Immature natural killer cell (primary cell): ENCODE measurements around the gene TMEM164. TPM values are rescaled to one million over a fixed set of nuclear protein-coding genes. Genes with fewer than 3 reads are reported as not detected.

ENCODE experiments used
- DNase-seq, 3 donors: peaks; one replicate each; pipeline ENCODE4 v3.0.0; 2022; ENCODE audit warnings: mixed read lengths in 1 of 3
- H3K27ac Mint-ChIP-seq, 6 donors: one replicate each; pipeline ENCODE4 v1.8.0; 2020; ENCODE audit warnings: mixed read lengths in 6 of 6, mild to moderate bottlenecking in 5 of 6, inconsistent platforms in 4 of 6, moderate library complexity in 3 of 6
- H3K27me3 Mint-ChIP-seq, 3 donors: one replicate each; pipeline ENCODE4 v1.8.0; 2020 to 2021; ENCODE audit warnings: low read depth in 3 of 3, mild to moderate bottlenecking in 3 of 3, mixed read lengths in 3 of 3, moderate library complexity in 3 of 3, inconsistent platforms in 1 of 3
- H3K36me3 Mint-ChIP-seq, 3 donors: one replicate each; pipeline ENCODE4 v1.8.0; 2020; ENCODE audit warnings: mixed read lengths in 3 of 3, inconsistent platforms in 2 of 3, mild to moderate bottlenecking in 2 of 3
- H3K4me1 Mint-ChIP-seq, 2 donors: one replicate each; pipeline ENCODE4 v1.8.0; 2020; ENCODE audit warnings: inconsistent platforms in 2 of 2, mild to moderate bottlenecking in 2 of 2, mixed read lengths in 2 of 2, moderate library complexity in 1 of 2
- H3K4me3 Mint-ChIP-seq, 5 donors: one replicate each; pipeline ENCODE4 v1.8.0; 2020; ENCODE audit warnings: mild to moderate bottlenecking in 5 of 5, mixed read lengths in 5 of 5, inconsistent platforms in 3 of 5, moderate library complexity in 3 of 5
- H3K9me3 Mint-ChIP-seq, 6 donors: one replicate each; pipeline ENCODE4 v1.8.0; 2020; ENCODE audit warnings: mild to moderate bottlenecking in 6 of 6, mixed read lengths in 6 of 6, inconsistent platforms in 4 of 6, moderate library complexity in 3 of 6
- polyA plus RNA-seq, 3 donors: library from polyadenylated mRNA; unstranded; fragments of 300-500 nt; fragmentation: Illumina TruSeq; gene quantifications; one replicate each; pipeline ENCODE4 v1.2.3, GENCODE V29; 2021

TMEM164 gene
- polyA plus RNA-seq, 3 donors from 2014 or later: 2.0 to 3.9 (median 2.3) TPM

DNA sequence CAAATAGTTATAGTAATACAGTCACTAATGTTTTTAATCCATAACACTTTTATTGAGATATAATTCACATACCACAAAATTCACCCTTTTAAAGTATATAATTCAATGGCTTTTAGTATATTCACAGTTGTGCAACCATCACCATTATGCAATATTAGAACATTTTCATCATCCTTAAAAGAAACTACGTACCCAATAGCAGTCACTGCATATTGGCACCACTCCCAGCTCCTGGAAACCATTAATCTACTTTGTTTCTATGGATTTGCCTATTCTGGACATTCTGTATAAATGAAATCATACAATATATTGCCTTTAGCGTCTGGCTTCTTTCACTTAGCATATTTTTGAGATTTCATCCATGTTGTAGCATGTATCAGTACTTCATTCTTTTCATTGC lies 215.7 kb downstream of the TMEM164 start:
- Mint-ChIP-seq H3K4me3 (no peak overlapping the region), H3K4me1 (peaks cover 16 to 25% of the 10 kb centered on the region in 2 donors), H3K36me3 (no peaks in the 10 kb centered on the region), H3K27ac (no peak overlapping the region), H3K9me3 (no peaks in the 10 kb centered on the region), H3K27me3 (peaks cover 0 to 2% (median 0%) of the 10 kb centered on the region in 3 donors)
- no peak for DNase-seq

DNA sequence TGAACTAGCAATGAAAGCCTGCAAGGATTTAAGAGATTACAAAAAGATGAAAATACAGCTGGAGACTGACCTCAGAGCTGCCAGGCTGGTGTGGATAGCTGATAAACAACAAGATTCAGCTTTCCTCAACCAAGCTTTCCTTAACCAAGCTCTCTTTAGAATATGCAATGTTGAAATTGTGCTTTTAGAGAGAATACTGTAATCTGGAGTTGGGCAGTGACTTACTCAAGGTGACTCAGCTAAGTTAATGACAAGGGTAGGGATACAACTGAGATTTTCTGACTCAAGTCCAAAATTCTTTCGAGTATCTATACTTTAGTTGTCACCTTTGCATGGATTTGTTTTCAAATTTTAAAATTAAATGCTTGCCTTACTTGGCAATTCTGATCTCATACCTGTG lies 217.0 kb downstream of the TMEM164 start:
- H3K4me3 Mint-ChIP-seq: no peak overlapping the region
- peaks cover 16 to 27% of the 10 kb centered on the region in 2 donors for H3K4me1 Mint-ChIP-seq
- peaks cover 0 to 2% (median 0%) of the 10 kb centered on the region in 3 donors for H3K27me3 Mint-ChIP-seq
- no peaks in the 10 kb centered on the region for H3K9me3 Mint-ChIP-seq
- H3K36me3 Mint-ChIP-seq: no peaks in the 10 kb centered on the region
- DNase-seq: no peak
- no peak overlapping the region for H3K27ac Mint-ChIP-seq

DNA sequence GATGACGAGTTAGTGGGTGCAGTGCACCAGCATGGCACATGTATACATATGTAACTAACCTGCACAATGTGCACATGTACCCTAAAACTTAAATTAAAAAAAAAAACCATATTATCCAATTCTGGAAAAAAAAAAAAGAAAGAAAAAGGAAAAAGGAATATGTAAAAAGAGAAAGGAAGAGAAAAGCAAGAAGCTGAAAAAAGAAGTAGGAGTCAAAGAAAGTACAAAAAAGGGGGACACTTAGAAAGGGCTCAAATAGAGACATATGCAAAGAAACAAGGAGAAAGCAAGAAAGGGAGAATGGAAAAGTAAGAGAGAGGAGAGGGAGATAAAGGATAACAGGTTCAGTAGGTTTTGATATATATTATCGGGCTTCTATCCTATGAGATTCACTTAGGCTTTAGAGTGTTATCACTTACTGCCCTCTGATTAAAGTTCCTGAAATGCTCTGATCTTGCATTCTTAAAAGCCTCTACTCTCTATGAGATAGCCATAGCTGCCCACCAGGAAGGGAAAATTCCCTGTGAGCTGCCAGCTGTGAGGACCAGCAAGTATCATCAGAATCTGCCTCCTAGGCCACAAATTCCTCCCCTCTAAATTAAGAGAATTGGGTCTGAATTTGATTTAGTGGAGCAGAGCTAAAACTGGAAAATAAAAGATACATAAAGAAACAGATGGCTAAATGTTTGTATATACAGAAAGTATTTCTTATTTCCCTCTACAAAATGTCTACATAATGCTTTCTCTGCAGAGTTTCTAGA lies 219.8 kb downstream of the TMEM164 start:
- peaks cover 8 to 16% of the 10 kb centered on the region in 2 donors for H3K4me1 Mint-ChIP-seq
- no peaks in the 10 kb centered on the region for H3K27me3 Mint-ChIP-seq
- no peak overlapping the region for H3K27ac Mint-ChIP-seq
- H3K9me3 Mint-ChIP-seq: no peaks in the 10 kb centered on the region
- H3K36me3 Mint-ChIP-seq: no peaks in the 10 kb centered on the region
- no peak overlapping the region for H3K4me3 Mint-ChIP-seq
- no peak for DNase-seq

DNA sequence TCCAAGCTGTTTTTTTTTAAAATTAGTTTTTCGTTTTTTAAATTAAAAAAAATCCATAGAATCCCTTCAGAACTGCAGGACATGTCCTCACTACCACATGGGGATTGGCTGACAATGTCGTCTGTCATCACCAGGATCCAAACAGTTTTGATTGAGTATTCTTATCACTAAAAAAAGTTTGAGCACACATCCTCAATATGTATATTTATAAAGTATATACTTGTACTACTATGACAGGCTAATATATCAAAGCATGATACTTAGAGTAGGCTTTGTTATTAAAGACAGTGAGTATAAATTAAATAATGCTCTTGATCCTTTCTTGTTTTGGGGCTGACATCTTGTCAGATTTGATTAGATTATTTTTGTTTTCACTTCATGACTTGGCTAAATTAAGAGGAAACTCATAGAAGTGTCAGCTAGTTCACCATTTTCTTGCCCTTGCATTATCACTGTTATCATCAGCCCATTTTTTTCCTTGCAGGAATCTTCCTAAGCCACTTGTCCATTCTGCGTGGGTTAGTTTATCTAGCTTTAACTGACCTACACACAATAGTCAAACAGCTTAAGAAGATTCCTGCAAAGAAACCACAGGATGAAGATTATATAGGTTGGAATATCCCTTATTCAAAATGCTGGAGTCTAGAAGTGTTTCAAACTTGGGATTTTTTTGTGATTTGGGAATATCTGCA lies 222.2 kb downstream of the TMEM164 start:
- peaks cover 10 to 11% of the 10 kb centered on the region in 2 donors for H3K4me1 Mint-ChIP-seq
- H3K36me3 Mint-ChIP-seq: no peaks in the 10 kb centered on the region
- DNase-seq: no peak
- no peaks in the 10 kb centered on the region for H3K9me3 Mint-ChIP-seq
- no peaks in the 10 kb centered on the region for H3K27me3 Mint-ChIP-seq
- H3K27ac Mint-ChIP-seq: no peak overlapping the region
- H3K4me3 Mint-ChIP-seq: no peak overlapping the region

DNA sequence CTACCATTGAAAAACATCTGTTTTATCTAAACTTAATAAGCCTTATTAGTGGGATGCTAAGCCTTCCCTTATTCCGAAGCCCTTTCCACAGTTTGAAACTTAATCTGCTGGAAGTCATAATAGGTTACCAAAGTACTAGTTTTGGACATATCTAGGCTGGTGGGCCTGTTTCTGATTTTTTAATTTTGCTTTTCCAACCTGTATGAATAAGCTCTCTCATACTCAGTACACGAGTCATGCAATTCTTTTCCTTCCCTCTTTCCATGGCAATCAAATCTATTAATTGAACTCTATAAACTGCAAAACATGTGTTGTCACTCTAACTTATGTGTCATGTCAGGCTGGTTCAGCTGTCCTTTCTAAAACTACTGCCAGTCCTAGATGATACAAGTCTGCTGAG lies 224.0 kb downstream of the TMEM164 start:
- Mint-ChIP-seq H3K36me3 (peaks cover 0 to under 1% (median 0%) of the 10 kb centered on the region in 3 donors), H3K4me1 (peaks cover 26 to 29% of the 10 kb centered on the region in 2 donors), H3K27ac (no peak overlapping the region), H3K27me3 (peaks cover 0 to 5% (median 3%) of the 10 kb centered on the region in 3 donors), H3K4me3 (no peak overlapping the region), H3K9me3 (no peaks in the 10 kb centered on the region)
- DNase-seq: no peak
